PC-9 (cell line): ENCODE results near the gene BTN1A1. TPM values are rescaled to one million over a fixed set of nuclear protein-coding genes. Genes with fewer than 3 reads are reported as not detected.

Experiments used
- BruUV-seq: library from RNA; stranded (reverse); fragments of 400-500 nt; replicated peaks from 2 replicates; lab custom pipeline; 2021; lab: Mats Ljungman, UMichigan
- CTCF ChIA-PET: fragments of 300-600 bp; sonication (Branson Sonifier 250); formaldehyde crosslinking; loops from one replicate; lab custom pipeline; 2022; ENCODE audit warnings: antibody characterized with exemption; lab: Charles Lee
- POLR2A ChIA-PET: fragments of 300-600 bp; sonication (Branson Sonifier 250); formaldehyde crosslinking; loops from one replicate; lab custom pipeline; 2022; ENCODE audit warnings: antibody characterized with exemption; ENCODE audit not compliant: unreplicated experiment; lab: Charles Lee
- DNase-seq, 2 experiments: peaks; one replicate each; pipeline versions ENCODE4 v3.0.0 to v3.0.0-alpha.2; 2015 to 2022; ENCODE audit warnings: mixed read lengths in 1 of 2
- H2AFZ ChIP-seq: fragments of 200-600 bp; sonication (generic); 2 replicates; pipeline ENCODE4 v1.8.1; 2017; ENCODE audit warnings: antibody characterized with exemption
- H3F3A ChIP-seq: fragments of 200-600 bp; sonication (generic); 2 replicates; pipeline ENCODE4 v1.8.1; 2017; ENCODE audit warnings: antibody characterized with exemption, mild to moderate bottlenecking, low read depth; ENCODE audit not compliant: insufficient read depth
- H3K27ac ChIP-seq: fragments of 200-600 bp; sonication (generic); 2 replicates; pipeline ENCODE4 v1.6.1; 2016; ENCODE audit warnings: mixed run types
- H3K27me3 ChIP-seq: fragments of 200-600 bp; sonication (generic); 2 replicates; pipeline ENCODE4 v1.6.1; 2016; ENCODE audit warnings: low read depth, mixed run types; ENCODE audit not compliant: insufficient read depth
- H3K36me3 ChIP-seq: fragments of 200-600 bp; sonication (generic); 2 replicates; pipeline ENCODE4 v1.6.1; 2016; ENCODE audit warnings: low read depth, mixed run types
- H3K4me1 ChIP-seq: fragments of 200-600 bp; sonication (generic); replicated peaks from 2 replicates; pipeline ENCODE4 v1.6.1; 2016; ENCODE audit warnings: mixed run types; ENCODE audit not compliant: insufficient read depth
- H3K4me2 ChIP-seq: fragments of 200-600 bp; sonication (generic); 2 replicates; pipeline ENCODE4 v1.6.1; 2017; ENCODE audit warnings: mixed run types
- H3K4me3 ChIP-seq: fragments of 200-600 bp; sonication (generic); 2 replicates; pipeline ENCODE4 v1.6.1; 2016; ENCODE audit warnings: mixed run types
- H3K79me2 ChIP-seq: fragments of 200-600 bp; sonication (generic); 2 replicates; pipeline ENCODE4 v1.6.1; 2017; ENCODE audit warnings: low read depth, mixed run types
- H3K9me2 ChIP-seq: fragments of 200-600 bp; sonication (generic); 2 replicates; pipeline ENCODE4 v1.8.1; 2017; ENCODE audit warnings: mild to moderate bottlenecking; ENCODE audit not compliant: insufficient read depth
- H3K9me3 ChIP-seq: fragments of 200-600 bp; sonication (generic); 2 replicates; pipeline ENCODE4 v1.8.1; 2016; ENCODE audit warnings: low read depth; ENCODE audit not compliant: insufficient read depth
- H4K20me1 ChIP-seq: fragments of 200-600 bp; sonication (generic); 2 replicates; pipeline ENCODE4 v1.8.1; 2017; ENCODE audit not compliant: insufficient read depth
- EZH2 ChIP-seq: fragments of 200-600 bp; sonication (generic); IDR thresholded peaks from 2 replicates; pipeline ENCODE4 v1.8.0; 2017; ENCODE audit warnings: antibody characterized with exemption, low read depth
- intact Hi-C: fragments of 100-400 bp; cut with micrococcal nuclease; formaldehyde crosslinking; loops from one replicate; pipeline ENCODE4 v1.10.0; 2022; ENCODE audit not compliant: unreplicated experiment
- total RNA-seq: library from RNA; stranded (reverse); gene quantifications from 2 replicates; pipeline ENCODE4 v1.2.3, GENCODE V29; 2021
- TF ChIP-seq, protein P1 (sequence below): fragments of 200-600 bp; sonication (generic); conservative IDR thresholded peaks from 2 replicates; pipeline ENCODE4 v1.6.1; 2017; ENCODE audit warnings: mixed run types, antibody characterized with exemption, mild to moderate bottlenecking, moderate library complexity

BTN1A1 gene
- total RNA-seq, 1 experiment from 2014 or later: not detected

DNA sequence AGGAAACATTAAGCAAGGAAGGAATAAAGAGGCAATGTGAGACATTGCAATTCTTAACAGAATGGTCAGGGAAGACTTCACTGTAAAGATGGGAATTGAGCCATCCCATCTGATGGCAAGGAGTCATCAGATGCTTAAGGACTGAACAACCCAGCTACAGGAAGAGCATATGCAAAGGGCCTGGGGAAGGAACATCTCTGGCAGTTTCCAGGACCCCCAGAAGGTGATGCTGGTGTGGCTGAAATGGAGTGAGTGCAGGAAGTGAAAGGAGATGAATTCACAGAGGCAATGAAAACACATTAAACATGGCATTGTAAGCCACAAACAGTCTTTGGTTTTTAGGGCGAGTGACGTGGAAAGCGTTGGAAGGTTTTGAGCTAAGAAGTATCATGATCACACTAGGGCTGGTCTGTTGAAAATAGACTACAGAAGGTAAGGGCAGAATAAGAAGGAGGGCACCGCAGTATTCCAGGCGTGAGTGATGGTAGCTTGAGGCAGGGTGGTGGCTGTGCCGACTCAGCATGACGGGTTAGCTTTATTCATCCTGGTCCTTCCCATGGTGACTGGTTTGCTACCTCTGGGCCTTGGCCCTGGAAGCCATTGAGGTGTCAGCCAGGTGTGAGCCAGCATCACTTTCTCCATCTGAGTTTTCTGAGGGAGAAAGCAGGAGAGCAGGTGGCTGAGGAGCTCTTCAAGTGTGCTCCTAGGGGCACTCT is 35.5 kb upstream of the BTN1A1 start:
- no peaks in the 10 kb centered on the region; the same call in 1 of the 2 replicates for H4K20me1 ChIP-seq
- intact Hi-C loops: no loop called here
- no peaks in the 10 kb centered on the region for H3K27me3 ChIP-seq
- no peak for DNase-seq
- ChIA-PET POLR2A (no interaction called here), CTCF (no interaction called here)
- H3K79me2 ChIP-seq: peaks cover 14% of the 10 kb centered on the region; the same call in 1 of the 2 replicates
- no peaks in the 10 kb centered on the region for H3F3A ChIP-seq
- no peaks in the 10 kb centered on the region for H3K9me2 ChIP-seq
- H3K4me3 ChIP-seq: no peak overlapping the region
- TF ChIP-seq, protein P1, sequence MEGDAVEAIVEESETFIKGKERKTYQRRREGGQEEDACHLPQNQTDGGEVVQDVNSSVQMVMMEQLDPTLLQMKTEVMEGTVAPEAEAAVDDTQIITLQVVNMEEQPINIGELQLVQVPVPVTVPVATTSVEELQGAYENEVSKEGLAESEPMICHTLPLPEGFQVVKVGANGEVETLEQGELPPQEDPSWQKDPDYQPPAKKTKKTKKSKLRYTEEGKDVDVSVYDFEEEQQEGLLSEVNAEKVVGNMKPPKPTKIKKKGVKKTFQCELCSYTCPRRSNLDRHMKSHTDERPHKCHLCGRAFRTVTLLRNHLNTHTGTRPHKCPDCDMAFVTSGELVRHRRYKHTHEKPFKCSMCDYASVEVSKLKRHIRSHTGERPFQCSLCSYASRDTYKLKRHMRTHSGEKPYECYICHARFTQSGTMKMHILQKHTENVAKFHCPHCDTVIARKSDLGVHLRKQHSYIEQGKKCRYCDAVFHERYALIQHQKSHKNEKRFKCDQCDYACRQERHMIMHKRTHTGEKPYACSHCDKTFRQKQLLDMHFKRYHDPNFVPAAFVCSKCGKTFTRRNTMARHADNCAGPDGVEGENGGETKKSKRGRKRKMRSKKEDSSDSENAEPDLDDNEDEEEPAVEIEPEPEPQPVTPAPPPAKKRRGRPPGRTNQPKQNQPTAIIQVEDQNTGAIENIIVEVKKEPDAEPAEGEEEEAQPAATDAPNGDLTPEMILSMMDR: no peak
- TF ChIP-seq EZH2: no peak
- no peak overlapping the region for H3K27ac ChIP-seq
- peaks cover 40% of the 10 kb centered on the region for H3K36me3 ChIP-seq
- no peak overlapping the region for H3K4me2 ChIP-seq
- no TSS peak for BruUV-seq
- H3K9me3 ChIP-seq: no peaks in the 10 kb centered on the region
- H2AFZ ChIP-seq: no peak overlapping the region
- H3K4me1 ChIP-seq: no peaks in the 10 kb centered on the region

DNA sequence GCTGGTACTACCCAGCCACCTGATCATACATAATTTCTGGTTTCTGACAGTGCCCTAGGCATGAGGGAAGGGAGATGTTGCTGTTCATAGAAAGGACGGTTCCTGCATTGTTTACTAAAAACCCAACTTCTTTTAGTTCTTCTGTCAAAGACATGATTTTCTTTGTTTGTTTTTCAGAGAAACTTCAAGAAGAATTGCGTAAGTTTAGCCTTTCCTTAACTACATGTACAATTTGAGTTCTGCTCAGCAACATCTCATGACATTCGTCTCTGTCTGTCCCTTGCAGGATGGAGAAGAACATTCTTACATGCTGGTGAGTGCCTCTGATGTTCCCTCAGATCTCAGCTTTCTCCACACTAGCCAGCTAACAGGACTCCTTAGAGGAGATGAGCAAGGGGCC is 34.3 kb upstream of the BTN1A1 start:
- H3K9me2 ChIP-seq: no peaks in the 10 kb centered on the region
- no peaks in the 10 kb centered on the region for H3K9me3 ChIP-seq
- TF ChIP-seq, protein P1: no peak
- TF ChIP-seq EZH2: no peak
- no peaks in the 10 kb centered on the region for H3K4me1 ChIP-seq
- CTCF ChIA-PET: no interaction called here
- no peak overlapping the region for H3K4me2 ChIP-seq
- H3K79me2 ChIP-seq: peaks cover 2% of the 10 kb centered on the region; the same call in 1 of the 2 replicates
- H3F3A ChIP-seq: no peaks in the 10 kb centered on the region
- no peaks in the 10 kb centered on the region for H3K27me3 ChIP-seq
- no TSS peak for BruUV-seq
- H3K36me3 ChIP-seq: peaks cover 34% of the 10 kb centered on the region
- intact Hi-C loops: no loop called here
- no peak overlapping the region for H3K27ac ChIP-seq
- no peaks in the 10 kb centered on the region; the same call in 1 of the 2 replicates for H4K20me1 ChIP-seq
- no peak for DNase-seq
- no peak overlapping the region for H3K4me3 ChIP-seq
- POLR2A ChIA-PET: no interaction called here
- H2AFZ ChIP-seq: no peak overlapping the region

DNA sequence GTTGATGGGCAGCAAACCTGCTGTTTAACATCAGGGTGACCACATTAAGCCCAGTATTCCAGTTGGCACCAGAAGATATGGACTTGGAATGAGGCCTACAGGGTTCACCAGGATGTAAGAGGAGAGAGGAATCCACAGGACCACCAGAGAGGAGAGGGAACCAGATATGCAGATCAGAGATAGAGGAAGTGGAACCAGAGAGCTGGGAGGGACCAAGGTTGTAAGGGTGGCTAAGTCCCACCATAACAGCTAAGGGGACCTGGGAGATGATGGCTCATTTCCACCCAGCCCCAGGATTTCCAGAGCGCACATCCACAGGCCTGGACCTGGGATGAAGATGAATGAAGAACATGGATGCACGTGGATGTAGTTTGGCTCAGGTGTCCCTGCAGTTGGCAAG is 31.3 kb upstream of the BTN1A1 start:
- no peaks in the 10 kb centered on the region for H3K9me3 ChIP-seq
- peaks cover 6% of the 10 kb centered on the region; the same call in 1 of the 2 replicates for H3F3A ChIP-seq
- no peak overlapping the region for H3K27ac ChIP-seq
- no peak overlapping the region for H3K4me3 ChIP-seq
- no peak for DNase-seq
- TF ChIP-seq, protein P1: no peak
- TF ChIP-seq EZH2: no peak
- BruUV-seq: no TSS peak
- CTCF ChIA-PET: no interaction called here
- peaks cover 20% of the 10 kb centered on the region for H3K36me3 ChIP-seq
- no peaks in the 10 kb centered on the region for H3K79me2 ChIP-seq
- no peaks in the 10 kb centered on the region for H3K27me3 ChIP-seq
- POLR2A ChIA-PET: no interaction called here
- intact Hi-C loops: no loop called here
- no peak overlapping the region for H3K4me2 ChIP-seq
- no peak overlapping the region for H2AFZ ChIP-seq
- H4K20me1 ChIP-seq: no peaks in the 10 kb centered on the region; the same call in 1 of the 2 replicates
- no peaks in the 10 kb centered on the region for H3K9me2 ChIP-seq
- H3K4me1 ChIP-seq: peaks cover 8% of the 10 kb centered on the region; the same call in 1 of the 2 replicates
